Hepatocyte (in vitro differentiated cells): Measurements from ENCODE around the gene HSPBP1. TPM values are rescaled to one million over a fixed set of nuclear protein-coding genes. Genes with fewer than 3 reads are reported as not detected.

Source experiments
- DNase-seq: peaks from one replicate; pipeline ENCODE4 v3.0.0-alpha.2; 2016; ENCODE audit warnings: low spot score
- H2AFZ ChIP-seq: fragments of 200-600 bp; sonication (generic); 2 replicates; pipeline ENCODE4 v1.6.0; 2016; ENCODE audit warnings: antibody characterized with exemption, mild to moderate bottlenecking
- H3K27ac ChIP-seq: fragments of 200-600 bp; sonication (generic); 2 replicates; pipeline ENCODE4 v1.5.1; 2016; ENCODE audit warnings: mild to moderate bottlenecking
- H3K27me3 ChIP-seq: fragments of 200-600 bp; sonication (generic); 2 replicates; pipeline ENCODE4 v1.6.1; 2016
- H3K36me3 ChIP-seq: fragments of 200-600 bp; sonication (generic); replicated peaks from 2 replicates; pipeline ENCODE4 v1.5.1; 2016; ENCODE audit warnings: low read depth; ENCODE audit not compliant: insufficient read depth
- H3K4me1 ChIP-seq: fragments of 200-600 bp; sonication (generic); 2 replicates; pipeline ENCODE4 v1.5.1; 2016; ENCODE audit warnings: mild to moderate bottlenecking, moderate library complexity; ENCODE audit not compliant: insufficient read depth
- H3K4me2 ChIP-seq: fragments of 200-600 bp; sonication (generic); 2 replicates; pipeline ENCODE4 v1.6.0; 2016
- H3K4me3 ChIP-seq: fragments of 200-600 bp; sonication (generic); 2 replicates; pipeline ENCODE4 v1.5.1; 2016; ENCODE audit warnings: mild to moderate bottlenecking
- H3K79me2 ChIP-seq: fragments of 200-600 bp; sonication (generic); 2 replicates; pipeline ENCODE4 v1.6.0; 2017; ENCODE audit warnings: mild to moderate bottlenecking
- H3K9me2 ChIP-seq: fragments of 200-600 bp; sonication (generic); replicated peaks from 2 replicates; pipeline ENCODE4 v1.6.0; 2017; ENCODE audit warnings: mild to moderate bottlenecking; ENCODE audit not compliant: insufficient read depth
- H3K9me3 ChIP-seq: fragments of 200-600 bp; sonication (generic); 2 replicates; pipeline ENCODE4 v1.5.1; 2016; ENCODE audit warnings: low read depth, mild to moderate bottlenecking
- H4K20me1 ChIP-seq: fragments of 200-600 bp; sonication (generic); 2 replicates; pipeline ENCODE4 v1.6.0; 2016; ENCODE audit warnings: mild to moderate bottlenecking; ENCODE audit not compliant: insufficient read depth, poor library complexity, severe bottlenecking
- CTCF ChIP-seq: fragments of 200-600 bp; sonication (generic); IDR thresholded peaks from 2 replicates; pipeline ENCODE4 v1.5.1; 2016; ENCODE audit warnings: antibody characterized with exemption, mild to moderate bottlenecking; ENCODE audit not compliant: poor library complexity
- EZH2 ChIP-seq: fragments of 200-600 bp; sonication (generic); IDR thresholded peaks from 2 replicates; pipeline ENCODE4 v1.6.1; 2016; ENCODE audit warnings: antibody characterized with exemption, mild to moderate bottlenecking, borderline replicate concordance
- EZH2phosphoT487 ChIP-seq: fragments of 200-600 bp; sonication (generic); IDR thresholded peaks from one replicate; pipeline ENCODE4 v1.6.1; 2018; ENCODE audit warnings: antibody characterized with exemption, mild to moderate bottlenecking, low read depth, moderate library complexity; ENCODE audit not compliant: unreplicated experiment, severe bottlenecking
- WGBS: methylation state at CpG from one replicate; pipeline ENCODE4 v1.1.6; 2016; ENCODE audit warnings: low lambda C conversion rate; ENCODE audit errors: missing lambda C conversion rate; 5-methylcytosine and 5-hydroxymethylcytosine counted together
- polyA plus RNA-seq: library from polyadenylated mRNA; unstranded; fragments of >200 nt; fragmentation: Nextera tagmentation; extraction: Ambion mirVana; gene quantifications from 2 replicates; pipeline ENCODE4 v1.2.1, GENCODE V29; 2016
- total RNA-seq: library from RNA; depleted of rRNA; stranded (reverse); fragments of >200 nt; gene quantifications from 2 replicates; pipeline ENCODE4 v1.2.3, GENCODE V29; 2014

Gene HSPBP1
- total and polyA plus RNA-seq, 2 experiments from 2014 or later, result 31.5 to 52.2 TPM

- no peaks in the 10 kb centered on the region for H3K27me3 ChIP-seq
- H3K27ac ChIP-seq, result no peak overlapping the region
- no peaks in the 10 kb centered on the region for H3K4me1 ChIP-seq
- H3K9me2 ChIP-seq, result no peaks in the 10 kb centered on the region
- no peaks in the 10 kb centered on the region for H4K20me1 ChIP-seq
- no peaks in the 10 kb centered on the region for H3K79me2 ChIP-seq
- H3K4me2 ChIP-seq, result no peak overlapping the region
- WGBS, result 98% methylated on average over 4 of the region's 4 CpGs
- no peak overlapping the region for H3K4me3 ChIP-seq
- no peaks in the 10 kb centered on the region for H3K36me3 ChIP-seq
- no peaks in the 10 kb centered on the region for H3K9me3 ChIP-seq
- DNase-seq, result no peak
- no peak overlapping the region for H2AFZ ChIP-seq
- TF ChIP-seq EZH2 (no peak), EZH2phosphoT487 (no peak), CTCF (no peak)
Observed at GRCh38 chr19:55266840-55267239, 13.1 kb downstream of the HSPBP1 start.

GRCh38 chr19:55266404-55266803 is 13.5 kb downstream of the HSPBP1 start:
- DNase-seq, result no peak
- Histone ChIP-seq H3K36me3 (no peaks in the 10 kb centered on the region), H3K9me3 (no peaks in the 10 kb centered on the region), H4K20me1 (no peaks in the 10 kb centered on the region), H3K27me3 (no peaks in the 10 kb centered on the region), H3K79me2 (no peaks in the 10 kb centered on the region), H3K4me1 (no peaks in the 10 kb centered on the region), H3K9me2 (no peaks in the 10 kb centered on the region), H2AFZ (no peak overlapping the region), H3K4me2 (no peak overlapping the region), H3K4me3 (no peak overlapping the region), H3K27ac (no peak overlapping the region)
- 97% methylated on average over 3 of the region's 3 CpGs for WGBS
- no peak for TF ChIP-seq CTCF
- no peak for TF ChIP-seq EZH2phosphoT487
- no peak for TF ChIP-seq EZH2

- no peaks in the 10 kb centered on the region for H4K20me1 ChIP-seq
- WGBS, result 98% methylated on average over 7 of the region's 12 CpGs
- H3K4me3 ChIP-seq, result no peak overlapping the region
- no peak for DNase-seq
- no peak overlapping the region for H3K27ac ChIP-seq
- no peaks in the 10 kb centered on the region for H3K27me3 ChIP-seq
- H3K4me2 ChIP-seq, result no peak overlapping the region
- no peaks in the 10 kb centered on the region for H3K9me3 ChIP-seq
- no peaks in the 10 kb centered on the region for H3K79me2 ChIP-seq
- no peaks in the 10 kb centered on the region for H3K4me1 ChIP-seq
- TF ChIP-seq CTCF, result no peak
- TF ChIP-seq EZH2, result no peak
- no peak for TF ChIP-seq EZH2phosphoT487
- H3K36me3 ChIP-seq, result no peaks in the 10 kb centered on the region
- H3K9me2 ChIP-seq, result no peaks in the 10 kb centered on the region
- H2AFZ ChIP-seq, result no peak overlapping the region
Observed at GRCh38 chr19:55265723-55266386, 14.1 kb downstream of the HSPBP1 start.
